Lower leg skin (tissue), 4 donors: ENCODE results near the gene PRKAR1B. TPM values are rescaled to one million over a fixed set of nuclear protein-coding genes. Genes with fewer than 3 reads are reported as not detected.

Source experiments
- DNase-seq, 2 donors: peaks; one replicate each; pipeline ENCODE4 v3.0.0-alpha.2; 2019; ENCODE audit warnings: low spot score in 2 of 2
- H3K4me3 ChIP-seq: fragments of 200-600 bp; sonication (generic); 2 replicates; pipeline ENCODE4 v1.5.1; 2017; ENCODE audit warnings: mild to moderate bottlenecking, low read depth; ENCODE audit not compliant: poor library complexity, severe bottlenecking
- CTCF ChIP-seq, 3 donors: fragments of 450-650 bp; IDR thresholded peaks; one replicate each; pipeline ENCODE4 v1.5.1; 2016; ENCODE audit warnings: antibody characterized with exemption in 3 of 3, mild to moderate bottlenecking in 3 of 3, moderate library complexity in 2 of 3
- POLR2A ChIP-seq, 2 donors: fragments of 450-650 bp; IDR thresholded peaks; one replicate each; pipeline ENCODE4 v1.6.1; 2016 to 2017; ENCODE audit warnings: antibody characterized with exemption in 2 of 2, mild to moderate bottlenecking in 1 of 2, moderate library complexity in 1 of 2
- WGBS, 2 donors: methylation state at CpG; one replicate each; pipeline ENCODE4 v1.1.5; 2018; 5-methylcytosine and 5-hydroxymethylcytosine counted together
- intact Hi-C: fragments of 100-400 bp; cut with DNase I; formaldehyde crosslinking; loops from one replicate; pipeline ENCODE4 v1.15.0; 2023; ENCODE audit warnings: low total_unique reads
- total RNA-seq, 4 donors: library from RNA; depleted of rRNA; stranded (reverse); fragments of >200 nt; gene quantifications; one replicate each; pipeline ENCODE4 v1.1.0, GENCODE V29; 2016

The PRKAR1B gene
- total RNA-seq, 4 donors from 2014 or later, result 7.8 to 16.9 (median 15.0) TPM

- intact Hi-C loops, result no loop called here
- WGBS, 2 donors, result 77 to 91% methylated on average over 11 to 12 of the region's 13 CpGs
- TF ChIP-seq POLR2A (IDR thresholded peaks at IDR 0.05) (no peak), CTCF (IDR thresholded peaks at IDR 0.05) (no peak)
- no peak for DNase-seq
- H3K4me3 ChIP-seq, result no peak overlapping the region
Observed at GRCh38 chr7:607938-608337, 119.1 kb downstream of the PRKAR1B start.

- 90 to 92% methylated on average over 33 of the region's 33 CpGs for WGBS, 2 donors
- DNase-seq, result no peak
- intact Hi-C loops, result no loop called here
Observed at GRCh38 chr7:605661-606450, 121.2 kb downstream of the PRKAR1B start.

GRCh38 chr7:604884-605531 lies 122.1 kb downstream of the PRKAR1B start:
- TF ChIP-seq POLR2A (IDR thresholded peaks at IDR 0.05) (no peak), CTCF (IDR thresholded peaks at IDR 0.05) (no peak)
- no peak for DNase-seq
- WGBS, 2 donors, result 77 to 85% methylated on average over 28 of the region's 28 CpGs
- no peak overlapping the region for H3K4me3 ChIP-seq
- intact Hi-C loops, result no loop called here

More at GRCh38 chr7:605661-606450, 121.2 kb downstream of the PRKAR1B start:
- no peak overlapping the region for H3K4me3 ChIP-seq
- no peak for TF ChIP-seq CTCF (IDR thresholded peaks at IDR 0.05)
- no peak for TF ChIP-seq POLR2A (IDR thresholded peaks at IDR 0.05)

GRCh38 chr7:604001-604883 lies 122.8 kb downstream of the PRKAR1B start:
- intact Hi-C loops, result no loop called here
- DNase-seq, result peak; percentile 74 to 96

More at GRCh38 chr7:604001-604883, 122.8 kb downstream of the PRKAR1B start:
- TF ChIP-seq CTCF (IDR thresholded peaks at IDR 0.05), result no peak
- peak in 1 of 2 donors; percentile 24 for TF ChIP-seq POLR2A (IDR thresholded peaks at IDR 0.05)
- 53 to 54% methylated on average over 29 to 37 of the region's 37 CpGs for WGBS, 2 donors
- no peak overlapping the region for H3K4me3 ChIP-seq
